ENCODE data around the gene KCNJ13.

Gene KCNJ13

GRCh38 chr2:232776435-232776834 lies at the start of gene KCNJ13:
TSS of gene KCNJ13 (minus strand) at chr2:232776565. CDS start at chr2:232771362, 5,203 bp downstream.
- no peak for DNase-seq (ENCODE audit: low read depth)

GRCh38 chr2:232817756-232818155 lies 41.4 kb upstream of the KCNJ13 start:
- DNase-seq (ENCODE audit: low read depth), result no peak

GRCh38 chr2:232816657-232817056 lies 40.3 kb upstream of the KCNJ13 start:
- no peak for DNase-seq (ENCODE audit: low read depth)

GRCh38 chr2:232815569-232815968 lies 39.2 kb upstream of the KCNJ13 start:
- DNase-seq (ENCODE audit: low read depth), result no peak

GRCh38 chr2:232810444-232810843 lies 34.1 kb upstream of the KCNJ13 start:
- DNase-seq (ENCODE audit: low read depth), result no peak

- no peak for DNase-seq (ENCODE audit: low read depth)
These were observed 33.2 kb upstream of the KCNJ13 start for GRCh38 chr2:232809349-232810124.

- no peak for DNase-seq (ENCODE audit: low read depth)
These were observed 25.7 kb upstream of the KCNJ13 start for GRCh38 chr2:232802091-232802490.

GRCh38 chr2:232800166-232800565 lies 23.8 kb upstream of the KCNJ13 start:
- DNase-seq (ENCODE audit: low read depth), result no peak

GRCh38 chr2:232798187-232798586 lies 21.8 kb upstream of the KCNJ13 start:
- DNase-seq (ENCODE audit: low read depth), result no peak

- no peak for DNase-seq (ENCODE audit: low read depth)
These were observed 19.6 kb upstream of the KCNJ13 start for GRCh38 chr2:232795920-232796319.

- no peak for DNase-seq (ENCODE audit: low read depth)
These were observed 18.6 kb upstream of the KCNJ13 start for GRCh38 chr2:232794981-232795380.

GRCh38 chr2:232793271-232793670 lies 16.9 kb upstream of the KCNJ13 start:
- no peak for DNase-seq (ENCODE audit: low read depth)

GRCh38 chr2:232791518-232791917 lies 15.2 kb upstream of the KCNJ13 start:
- no peak for DNase-seq (ENCODE audit: low read depth)

GRCh38 chr2:232789082-232789481 lies 12.7 kb upstream of the KCNJ13 start:
- DNase-seq (ENCODE audit: low read depth), result no peak

GRCh38 chr2:232787806-232788205 lies 11.4 kb upstream of the KCNJ13 start:
- no peak for DNase-seq (ENCODE audit: low read depth)

GRCh38 chr2:232783278-232783677 lies 6.9 kb upstream of the KCNJ13 start:
- DNase-seq (ENCODE audit: low read depth), result no peak

- DNase-seq (ENCODE audit: low read depth), result no peak
These were observed 5.4 kb upstream of the KCNJ13 start for GRCh38 chr2:232781765-232782164.

- DNase-seq (ENCODE audit: low read depth), result no peak
These were observed 3.6 kb upstream of the KCNJ13 start for GRCh38 chr2:232779934-232780333.

- DNase-seq (ENCODE audit: low read depth), result no peak
These were observed 3.1 kb upstream of the KCNJ13 start for GRCh38 chr2:232779465-232779864.

GRCh38 chr2:232777276-232777675 lies 911 bp upstream of the KCNJ13 start:
- DNase-seq (ENCODE audit: low read depth), result no peak

GRCh38 chr2:232773815-232774214 lies 2.5 kb downstream of the KCNJ13 start:
- DNase-seq (ENCODE audit: low read depth), result no peak

GRCh38 chr2:232772531-232772930 lies 3.8 kb downstream of the KCNJ13 start:
- DNase-seq (ENCODE audit: low read depth), result no peak

- DNase-seq (ENCODE audit: low read depth), result no peak
These were observed 4.5 kb downstream of the KCNJ13 start for GRCh38 chr2:232771870-232772269.

GRCh38 chr2:232770207-232770606 lies 6.2 kb downstream of the KCNJ13 start:
- DNase-seq (ENCODE audit: low read depth), result no peak

Data from activated gamma-delta T cell treated with anti-CD3 and anti-CD28 coated beads, Interleukin-2, amount 50 U/mL, for 16 hours (primary cell).